Measurements from ENCODE around the gene PRDM13.
"Not testable (repeated sequence)": the region's sequence is repeated elsewhere in the genome, so short reads cannot be mapped to it uniquely, and the experiment has no call there.

The PRDM13 gene

DNA sequence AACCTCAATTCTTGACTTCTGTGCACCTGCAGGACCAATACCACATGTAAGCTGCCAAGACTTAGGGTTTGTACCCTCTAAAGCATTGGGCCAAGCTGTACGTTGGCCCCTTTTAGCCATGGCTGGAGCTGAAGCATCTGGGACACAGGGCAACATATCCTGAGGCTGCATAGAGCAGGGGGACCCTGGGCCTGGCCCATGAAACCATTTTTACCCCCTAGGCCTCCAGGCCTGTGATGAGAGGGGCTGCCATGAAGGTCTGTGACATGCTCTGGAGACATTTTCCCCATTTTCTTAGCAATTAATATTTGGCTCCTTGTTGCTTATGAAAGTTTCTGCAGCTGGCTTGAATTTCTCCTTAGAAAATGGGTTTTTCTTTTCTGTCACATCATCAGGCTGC lies 31.0 kb downstream of the PRDM13 start:
- Histone ChIP-seq H3K4me3 (replicated peaks; ENCODE audit: low read depth, low read length) (no peak overlapping the region), H3K27me3 (replicated peaks; ENCODE audit: control insufficient read depth, insufficient read depth, low read length) (no peaks in the 10 kb centered on the region), H3K36me3 (ENCODE audit: control insufficient read depth, insufficient read depth, low read length) (no peaks in the 10 kb centered on the region)
- TF ChIP-seq, protein P1, sequence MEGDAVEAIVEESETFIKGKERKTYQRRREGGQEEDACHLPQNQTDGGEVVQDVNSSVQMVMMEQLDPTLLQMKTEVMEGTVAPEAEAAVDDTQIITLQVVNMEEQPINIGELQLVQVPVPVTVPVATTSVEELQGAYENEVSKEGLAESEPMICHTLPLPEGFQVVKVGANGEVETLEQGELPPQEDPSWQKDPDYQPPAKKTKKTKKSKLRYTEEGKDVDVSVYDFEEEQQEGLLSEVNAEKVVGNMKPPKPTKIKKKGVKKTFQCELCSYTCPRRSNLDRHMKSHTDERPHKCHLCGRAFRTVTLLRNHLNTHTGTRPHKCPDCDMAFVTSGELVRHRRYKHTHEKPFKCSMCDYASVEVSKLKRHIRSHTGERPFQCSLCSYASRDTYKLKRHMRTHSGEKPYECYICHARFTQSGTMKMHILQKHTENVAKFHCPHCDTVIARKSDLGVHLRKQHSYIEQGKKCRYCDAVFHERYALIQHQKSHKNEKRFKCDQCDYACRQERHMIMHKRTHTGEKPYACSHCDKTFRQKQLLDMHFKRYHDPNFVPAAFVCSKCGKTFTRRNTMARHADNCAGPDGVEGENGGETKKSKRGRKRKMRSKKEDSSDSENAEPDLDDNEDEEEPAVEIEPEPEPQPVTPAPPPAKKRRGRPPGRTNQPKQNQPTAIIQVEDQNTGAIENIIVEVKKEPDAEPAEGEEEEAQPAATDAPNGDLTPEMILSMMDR (IDR thresholded peaks at IDR 0.05; ENCODE audit: insufficient read depth, low read length, poor library complexity, severe bottlenecking), result no peak
- no peak for DNase-seq (ENCODE audit: extremely low read depth, insufficient read length)

DNA sequence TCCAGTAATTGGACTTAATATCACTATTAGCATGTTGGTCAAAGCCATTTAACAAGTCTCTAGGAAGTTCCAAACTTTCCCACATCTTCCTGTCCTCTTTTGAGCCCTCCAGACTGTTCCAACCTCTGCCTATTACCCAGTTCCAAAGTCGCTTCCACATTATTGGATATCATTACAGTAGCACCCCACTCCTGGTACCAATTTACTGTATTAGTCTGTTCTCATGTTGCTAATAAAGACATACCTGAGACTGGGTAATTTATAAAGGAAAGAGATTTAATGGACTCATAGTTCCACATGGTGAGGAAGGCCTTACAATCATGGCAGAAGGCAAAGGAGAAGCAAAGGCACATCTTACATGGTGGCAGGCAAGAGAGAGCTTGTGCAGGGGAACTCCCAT lies 31.7 kb downstream of the PRDM13 start:
- not testable (repeated sequence) for H3K4me3 ChIP-seq (replicated peaks; ENCODE audit: low read depth, low read length); H3K36me3 ChIP-seq (ENCODE audit: control insufficient read depth, insufficient read depth, low read length); H3K27me3 ChIP-seq (replicated peaks; ENCODE audit: control insufficient read depth, insufficient read depth, low read length); DNase-seq (ENCODE audit: extremely low read depth, insufficient read length)

DNA sequence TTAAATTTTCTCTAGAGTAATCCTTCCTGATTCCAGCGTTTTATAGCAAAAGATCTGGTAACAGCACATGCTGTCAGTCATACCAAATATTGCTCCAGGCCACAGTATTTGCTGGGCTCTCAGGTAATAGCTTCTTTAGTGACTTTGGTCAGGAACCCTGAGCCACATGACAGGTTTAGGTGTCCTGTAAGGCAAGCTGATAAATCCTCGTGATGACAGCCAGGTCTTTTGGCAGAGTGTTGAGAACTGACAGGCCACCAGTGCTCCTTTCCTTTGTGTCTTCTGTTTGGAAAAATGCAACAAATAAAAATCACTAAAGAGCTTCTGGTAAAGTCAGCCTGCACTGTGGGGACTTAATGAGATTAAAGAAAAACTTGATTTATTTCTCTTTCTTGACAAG lies 34.6 kb downstream of the PRDM13 start:
- TF ChIP-seq, protein P1 (IDR thresholded peaks at IDR 0.05; ENCODE audit: insufficient read depth, low read length, poor library complexity, severe bottlenecking), result no peak
- Histone ChIP-seq H3K27me3 (replicated peaks; ENCODE audit: control insufficient read depth, insufficient read depth, low read length) (no peaks in the 10 kb centered on the region), H3K4me3 (replicated peaks; ENCODE audit: low read depth, low read length) (no peak overlapping the region), H3K36me3 (ENCODE audit: control insufficient read depth, insufficient read depth, low read length) (no peaks in the 10 kb centered on the region)
- no peak for DNase-seq (ENCODE audit: extremely low read depth, insufficient read length)

DNA sequence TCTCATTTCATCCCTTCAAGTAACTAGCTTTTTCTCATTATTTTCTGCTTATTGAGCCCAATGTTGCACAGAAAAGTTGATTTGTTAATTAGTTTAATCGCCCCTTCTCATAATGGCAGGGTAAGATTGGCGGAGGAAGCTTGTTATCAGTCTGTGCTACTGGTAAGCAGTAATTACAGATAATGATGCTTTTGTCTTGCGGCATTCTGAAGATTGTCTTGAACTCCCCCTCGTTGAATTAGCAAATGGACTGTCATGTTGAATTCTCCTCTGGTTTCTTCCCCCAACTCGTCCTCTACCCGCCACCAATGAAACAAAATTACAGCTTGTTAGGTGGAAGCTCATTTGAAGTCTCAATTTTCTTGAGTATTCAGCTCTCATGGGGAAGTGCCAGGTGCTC lies 39.4 kb downstream of the PRDM13 start:
- DNase-seq (ENCODE audit: extremely low read depth, insufficient read length), result no peak

DNA sequence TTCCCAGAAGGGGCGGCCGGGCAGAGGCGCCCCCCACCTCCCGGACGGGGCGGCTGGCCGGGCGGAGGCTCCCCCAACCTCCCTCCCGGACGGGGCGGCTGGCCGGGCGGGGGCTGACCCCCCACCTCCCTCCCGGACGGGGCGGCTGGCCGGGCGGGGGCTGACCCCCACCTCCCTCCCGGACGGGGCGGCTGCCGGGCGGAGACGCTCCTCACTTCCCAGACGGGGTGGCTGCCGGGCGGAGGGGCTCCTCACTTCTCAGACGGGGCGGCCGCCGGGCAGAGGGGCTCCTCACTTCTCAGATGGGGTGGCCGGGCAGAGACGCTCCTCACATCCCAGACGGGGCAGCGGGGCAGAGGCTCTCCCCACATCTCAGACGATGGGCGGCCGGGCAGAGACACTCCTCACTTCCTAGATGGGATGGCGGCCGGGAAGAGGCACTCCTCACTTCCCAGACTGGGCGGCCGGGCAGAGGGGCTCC lies 43.5 kb downstream of the PRDM13 start:
- DNase-seq (ENCODE audit: extremely low read depth, insufficient read length), result not testable (repeated sequence)

More for the DNA sequence above, 39.4 kb downstream of the PRDM13 start:
- Histone ChIP-seq H3K27me3 (replicated peaks; ENCODE audit: control insufficient read depth, insufficient read depth, low read length) (no peaks in the 10 kb centered on the region), H3K4me3 (replicated peaks; ENCODE audit: low read depth, low read length) (no peak overlapping the region), H3K36me3 (ENCODE audit: control insufficient read depth, insufficient read depth, low read length) (no peaks in the 10 kb centered on the region)
- TF ChIP-seq, protein P1 (IDR thresholded peaks at IDR 0.05; ENCODE audit: insufficient read depth, low read length, poor library complexity, severe bottlenecking), result no peak

DNA sequence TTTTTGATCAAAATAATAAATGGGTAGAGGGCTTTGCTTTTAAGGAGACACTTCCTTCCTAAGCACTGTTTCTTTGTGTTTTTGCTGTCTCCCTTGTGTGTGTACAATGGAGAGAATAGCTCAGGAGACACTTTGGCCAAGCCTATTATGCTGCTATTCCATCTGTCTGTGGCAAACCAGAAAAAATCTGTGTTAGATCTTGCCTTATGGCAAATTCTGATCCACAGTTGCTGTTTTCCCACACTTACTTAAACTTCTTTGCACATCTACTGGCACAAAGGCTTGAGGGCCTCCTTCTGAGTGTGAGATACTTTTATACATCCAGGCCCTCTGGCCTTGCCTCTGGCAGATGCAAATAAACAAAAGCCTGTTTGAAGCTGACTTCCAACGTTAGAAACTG lies 53.6 kb downstream of the PRDM13 start:
- Histone ChIP-seq H3K4me3 (replicated peaks; ENCODE audit: low read depth, low read length) (no peak overlapping the region), H3K36me3 (ENCODE audit: control insufficient read depth, insufficient read depth, low read length) (no peaks in the 10 kb centered on the region), H3K27me3 (replicated peaks; ENCODE audit: control insufficient read depth, insufficient read depth, low read length) (no peaks in the 10 kb centered on the region; the same call in 1 of the 2 replicates)
- DNase-seq (ENCODE audit: extremely low read depth, insufficient read length), result no peak
- TF ChIP-seq, protein P1 (IDR thresholded peaks at IDR 0.05; ENCODE audit: insufficient read depth, low read length, poor library complexity, severe bottlenecking), result no peak

More for the DNA sequence above, 43.5 kb downstream of the PRDM13 start:
- H3K4me3 ChIP-seq (replicated peaks; ENCODE audit: low read depth, low read length); H3K27me3 ChIP-seq (replicated peaks; ENCODE audit: control insufficient read depth, insufficient read depth, low read length); H3K36me3 ChIP-seq (ENCODE audit: control insufficient read depth, insufficient read depth, low read length): not testable (repeated sequence)

DNA sequence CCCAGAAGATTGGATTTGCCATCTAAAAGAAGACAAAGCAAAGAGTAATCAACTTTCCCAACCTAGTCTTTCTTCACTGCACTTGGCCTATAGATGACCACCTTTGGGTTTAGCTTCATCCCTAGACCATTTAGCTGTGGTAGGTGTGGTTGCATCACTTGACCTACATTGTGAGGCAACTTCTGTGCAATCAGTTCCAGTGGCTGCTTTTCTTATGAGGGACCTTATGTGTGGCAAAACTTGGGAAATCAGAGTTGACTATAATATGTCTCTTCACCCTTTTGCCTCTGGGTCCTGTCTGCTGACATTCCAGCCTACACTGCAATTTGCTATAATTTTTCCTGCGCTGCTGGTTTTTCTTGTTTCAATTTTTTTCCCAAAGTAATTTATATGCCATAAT lies 55.2 kb downstream of the PRDM13 start:
- TF ChIP-seq, protein P1 (IDR thresholded peaks at IDR 0.05; ENCODE audit: insufficient read depth, low read length, poor library complexity, severe bottlenecking), result no peak
- no peak overlapping the region for H3K4me3 ChIP-seq (replicated peaks; ENCODE audit: low read depth, low read length)
- H3K36me3 ChIP-seq (ENCODE audit: control insufficient read depth, insufficient read depth, low read length), result no peaks in the 10 kb centered on the region
- no peaks in the 10 kb centered on the region; the same call in 1 of the 2 replicates for H3K27me3 ChIP-seq (replicated peaks; ENCODE audit: control insufficient read depth, insufficient read depth, low read length)
- no peak for DNase-seq (ENCODE audit: extremely low read depth, insufficient read length)

Measured in GM06990 (cell line).